ENCODE data around the gene GPR25. TPM values are rescaled to one million over a fixed set of nuclear protein-coding genes. Genes with fewer than 3 reads are reported as not detected.

GPR25 gene
- total and polyA plus RNA-seq, 3 donors from 2014 or later, result 0.87 TPM; not detected in 2

DNA sequence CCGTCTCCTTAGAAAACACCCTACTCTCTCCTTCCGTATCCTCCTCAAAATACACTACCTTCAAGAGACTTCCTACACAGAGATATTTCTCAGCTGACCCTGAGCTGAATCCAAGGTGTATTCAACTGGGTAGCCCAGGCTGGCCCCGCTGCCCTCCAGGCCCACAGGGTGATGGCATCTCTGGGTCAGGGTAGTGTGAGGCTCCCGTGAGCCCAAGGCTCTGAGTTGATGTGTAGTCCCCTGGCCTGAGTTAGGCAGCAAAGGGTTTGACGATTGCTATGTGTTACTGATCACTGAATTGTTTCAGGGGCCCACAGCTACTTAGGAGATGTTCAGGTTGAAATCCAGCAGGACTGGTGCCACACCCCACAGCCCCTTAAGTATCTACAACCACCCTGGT is 28.6 kb downstream of the GPR25 start:
- H3K4me1 ChIP-seq, result peaks cover 9% of the 10 kb centered on the region
- no peak for TF ChIP-seq POLR2A (IDR thresholded peaks at IDR 0.05)
- TF ChIP-seq, protein P1, sequence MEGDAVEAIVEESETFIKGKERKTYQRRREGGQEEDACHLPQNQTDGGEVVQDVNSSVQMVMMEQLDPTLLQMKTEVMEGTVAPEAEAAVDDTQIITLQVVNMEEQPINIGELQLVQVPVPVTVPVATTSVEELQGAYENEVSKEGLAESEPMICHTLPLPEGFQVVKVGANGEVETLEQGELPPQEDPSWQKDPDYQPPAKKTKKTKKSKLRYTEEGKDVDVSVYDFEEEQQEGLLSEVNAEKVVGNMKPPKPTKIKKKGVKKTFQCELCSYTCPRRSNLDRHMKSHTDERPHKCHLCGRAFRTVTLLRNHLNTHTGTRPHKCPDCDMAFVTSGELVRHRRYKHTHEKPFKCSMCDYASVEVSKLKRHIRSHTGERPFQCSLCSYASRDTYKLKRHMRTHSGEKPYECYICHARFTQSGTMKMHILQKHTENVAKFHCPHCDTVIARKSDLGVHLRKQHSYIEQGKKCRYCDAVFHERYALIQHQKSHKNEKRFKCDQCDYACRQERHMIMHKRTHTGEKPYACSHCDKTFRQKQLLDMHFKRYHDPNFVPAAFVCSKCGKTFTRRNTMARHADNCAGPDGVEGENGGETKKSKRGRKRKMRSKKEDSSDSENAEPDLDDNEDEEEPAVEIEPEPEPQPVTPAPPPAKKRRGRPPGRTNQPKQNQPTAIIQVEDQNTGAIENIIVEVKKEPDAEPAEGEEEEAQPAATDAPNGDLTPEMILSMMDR (IDR thresholded peaks at IDR 0.05), result no peak
- WGBS, 2 donors, result 93 to 96% methylated on average over 5 of the region's 5 CpGs
- H3K27me3 ChIP-seq, result no peaks in the 10 kb centered on the region
- no peak for DNase-seq
- no peaks in the 10 kb centered on the region for H3K36me3 ChIP-seq (ENCODE audit: low read depth, missing control alignments)
- no peak overlapping the region for H3K4me3 ChIP-seq
- intact Hi-C loops (cut with DNase I; ENCODE audit: low total_unique reads), result no loop called here
- H3K9me3 ChIP-seq, result no peaks in the 10 kb centered on the region
- no peak overlapping the region for H3K27ac ChIP-seq

DNA sequence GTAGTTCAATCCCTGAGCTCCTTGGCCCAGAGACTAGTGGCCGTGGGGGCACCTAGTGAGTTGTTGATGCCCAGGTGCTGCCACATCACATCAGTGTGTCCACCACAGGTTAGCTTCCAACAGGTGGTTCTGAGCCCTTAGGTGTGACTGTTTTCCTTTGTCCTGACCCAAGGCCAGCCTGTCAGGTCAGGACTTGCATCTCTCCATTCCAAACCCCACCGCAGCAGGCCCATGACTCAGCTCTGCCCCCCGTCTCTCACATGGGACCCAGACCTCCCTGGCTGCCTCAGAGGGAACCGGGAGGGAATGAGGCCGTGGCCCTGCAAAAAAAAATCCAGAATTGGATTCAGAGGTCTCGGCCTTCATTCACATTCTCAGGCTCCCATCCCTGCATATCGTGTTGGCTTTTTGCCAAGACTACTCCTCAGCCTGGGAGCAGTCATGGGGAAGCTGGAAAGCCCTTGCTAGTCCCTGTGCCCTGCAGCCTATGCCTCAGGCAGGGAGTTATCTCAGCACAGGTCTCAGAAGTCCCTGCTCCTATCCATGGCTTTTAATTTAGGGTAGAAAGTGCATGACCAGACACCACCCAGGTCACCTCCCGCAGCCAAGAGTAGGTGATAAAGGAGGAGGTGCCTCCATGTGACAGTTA is 29.1 kb downstream of the GPR25 start:
- no peak overlapping the region for H3K27ac ChIP-seq
- WGBS, 2 donors, result 49 to 58% methylated on average over 7 to 8 of the region's 8 CpGs
- no peak for TF ChIP-seq POLR2A (IDR thresholded peaks at IDR 0.05)
- TF ChIP-seq, protein P1 (IDR thresholded peaks at IDR 0.05), result no peak
- H3K4me1 ChIP-seq, result peaks cover 9% of the 10 kb centered on the region
- DNase-seq, result no peak
- H3K9me3 ChIP-seq, result no peaks in the 10 kb centered on the region
- H3K36me3 ChIP-seq (ENCODE audit: low read depth, missing control alignments), result no peaks in the 10 kb centered on the region
- H3K27me3 ChIP-seq, result no peaks in the 10 kb centered on the region
- no peak overlapping the region for H3K4me3 ChIP-seq
- intact Hi-C loops (cut with DNase I; ENCODE audit: low total_unique reads), result no loop called here

DNA sequence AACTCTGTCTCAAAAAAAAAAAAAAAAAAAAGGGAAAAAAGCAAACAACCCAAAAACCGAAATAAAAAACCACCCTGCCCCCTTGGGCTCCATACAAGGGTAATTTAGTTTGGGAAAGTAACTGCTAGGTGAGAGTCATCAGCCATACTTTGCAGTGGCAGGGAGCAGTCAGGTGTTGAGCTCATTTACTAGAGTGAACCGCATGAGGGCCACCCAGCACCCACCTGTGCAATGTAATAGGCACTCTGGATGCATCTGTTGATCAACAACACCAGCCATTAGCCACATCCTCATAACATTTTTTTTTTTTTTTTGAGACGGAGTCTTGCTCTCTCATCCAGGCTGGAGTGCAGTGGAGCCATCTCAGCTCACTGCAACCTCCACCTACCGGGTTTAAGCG is 31.0 kb downstream of the GPR25 start:
- WGBS, 2 donors, result 86 to 93% methylated on average over 5 of the region's 5 CpGs
- no peaks in the 10 kb centered on the region for H3K27me3 ChIP-seq
- intact Hi-C loops (cut with DNase I; ENCODE audit: low total_unique reads), result no loop called here
- H3K36me3 ChIP-seq (ENCODE audit: low read depth, missing control alignments), result no peaks in the 10 kb centered on the region
- peaks cover 9% of the 10 kb centered on the region for H3K4me1 ChIP-seq
- no peak for DNase-seq
- H3K27ac ChIP-seq, result no peak overlapping the region
- H3K9me3 ChIP-seq, result no peaks in the 10 kb centered on the region
- H3K4me3 ChIP-seq, result no peak overlapping the region
- no peak for TF ChIP-seq POLR2A (IDR thresholded peaks at IDR 0.05)
- TF ChIP-seq, protein P1 (IDR thresholded peaks at IDR 0.05), result no peak

DNA sequence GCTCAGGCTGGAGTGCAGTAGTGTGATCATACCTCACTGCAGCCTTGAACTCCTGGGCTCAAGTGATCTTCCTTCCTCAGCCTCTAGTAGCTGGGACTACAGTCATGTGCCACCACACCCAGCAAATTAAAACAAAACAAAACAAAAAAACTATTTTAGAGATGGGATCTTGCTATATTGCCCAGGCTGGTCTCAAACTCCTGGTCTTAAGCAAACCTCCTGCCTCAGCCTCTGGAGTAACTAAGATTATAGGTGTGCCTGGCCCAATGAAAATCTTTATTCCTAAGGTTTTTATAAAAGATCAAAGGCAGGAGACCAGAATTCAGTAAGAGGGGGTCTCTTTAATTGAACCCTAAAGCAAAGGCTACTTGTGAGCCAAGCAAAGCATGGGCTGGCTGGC is 32.0 kb downstream of the GPR25 start:
- TF ChIP-seq POLR2A (IDR thresholded peaks at IDR 0.05), result no peak
- TF ChIP-seq, protein P1 (IDR thresholded peaks at IDR 0.05), result no peak
- H3K4me1 ChIP-seq, result peaks cover 9% of the 10 kb centered on the region
- peak overlapping the region in 1 of 2 donors; percentile 14 for H3K27ac ChIP-seq
- H3K9me3 ChIP-seq, result no peaks in the 10 kb centered on the region
- H3K4me3 ChIP-seq, result no peak overlapping the region
- H3K36me3 ChIP-seq (ENCODE audit: low read depth, missing control alignments), result no peaks in the 10 kb centered on the region
- intact Hi-C loops (cut with DNase I; ENCODE audit: low total_unique reads), result no loop called here
- DNase-seq, result no peak
- no peaks in the 10 kb centered on the region for H3K27me3 ChIP-seq

DNA sequence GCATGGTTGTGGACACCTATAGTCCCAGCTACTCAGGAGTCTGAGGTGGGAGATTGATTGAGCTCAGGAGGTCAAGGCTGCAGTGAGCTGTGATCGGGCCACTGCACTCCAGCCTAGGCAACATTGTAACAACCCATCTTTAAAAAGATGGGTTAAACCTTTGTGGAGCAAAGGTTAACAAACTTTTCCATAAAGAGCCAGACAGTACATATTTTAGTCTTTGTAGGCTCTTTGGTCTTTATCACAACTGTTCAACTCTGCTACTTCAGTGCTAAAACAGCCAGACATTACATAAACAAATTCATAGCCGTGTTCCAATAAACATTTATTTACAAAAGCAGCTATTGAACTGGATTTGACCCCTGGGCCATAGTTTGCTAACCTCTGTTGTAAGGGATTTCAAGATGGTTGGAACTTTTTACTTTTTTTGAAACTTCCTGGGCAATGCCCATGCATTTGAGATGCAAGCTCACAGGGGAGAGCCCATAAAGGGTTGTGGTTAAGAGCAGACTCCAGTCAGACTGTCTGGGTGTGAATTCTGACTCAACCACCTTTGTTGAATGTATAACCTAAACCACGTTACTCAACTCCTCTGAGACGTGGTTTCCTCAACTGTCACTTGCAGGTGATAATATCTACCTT is 32.8 kb downstream of the GPR25 start:
- WGBS, 2 donors, result 47 to 57% methylated on average over 4 of the region's 4 CpGs
- peaks cover 9% of the 10 kb centered on the region for H3K4me1 ChIP-seq
- no peaks in the 10 kb centered on the region for H3K9me3 ChIP-seq
- intact Hi-C loops (cut with DNase I; ENCODE audit: low total_unique reads), result no loop called here
- no peaks in the 10 kb centered on the region for H3K36me3 ChIP-seq (ENCODE audit: low read depth, missing control alignments)
- H3K4me3 ChIP-seq, result no peak overlapping the region
- TF ChIP-seq, protein P1 (IDR thresholded peaks at IDR 0.05), result no peak
- TF ChIP-seq POLR2A (IDR thresholded peaks at IDR 0.05), result no peak
- H3K27me3 ChIP-seq, result no peaks in the 10 kb centered on the region
- DNase-seq, result no peak
- peak overlapping the region in 1 of 2 donors; percentile 14 for H3K27ac ChIP-seq

Data from testis (tissue), 3 donors.